Fibroblast of mammary gland (primary cell): ENCODE data around the gene C3orf70.

Experiments
- DNase-seq: peaks from one replicate; pipeline ENCODE4 v3.0.0-alpha.2; 2010; ENCODE audit warnings: low read depth
- H3K4me3 ChIP-seq: 2 replicates; pipeline ENCODE4 v1.5.1; 2011; ENCODE audit warnings: low read depth, mild to moderate bottlenecking, low read length, moderate library complexity; ENCODE audit not compliant: control insufficient read depth
- TF ChIP-seq, protein P1 (sequence below): conservative IDR thresholded peaks from 2 replicates; pipeline ENCODE4 v1.5.1; 2011; ENCODE audit warnings: low read depth, low read length, inconsistent platforms; ENCODE audit not compliant: control insufficient read depth, insufficient read depth

C3orf70 gene

DNA sequence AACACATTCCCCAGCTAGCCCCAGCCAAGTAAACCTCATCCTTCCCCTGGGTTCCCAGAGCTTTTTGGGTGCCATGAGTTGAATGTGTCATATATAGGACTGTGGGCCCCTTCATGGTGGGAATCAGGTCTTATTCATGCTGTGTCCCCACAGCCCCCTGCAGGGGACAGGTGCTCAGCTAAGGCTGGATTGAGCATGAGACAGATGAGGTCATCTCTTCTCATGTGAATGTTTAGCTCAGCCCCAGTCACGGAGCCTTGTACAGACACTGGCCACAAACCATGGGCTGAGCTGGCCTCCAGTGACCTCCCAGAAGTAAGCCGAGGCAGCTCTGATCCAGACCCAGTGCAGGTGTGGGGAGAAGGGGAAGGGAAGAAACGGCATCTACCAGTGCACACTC, 70.7 kb downstream of the C3orf70 start:
- no peak for DNase-seq
- TF ChIP-seq, protein P1, sequence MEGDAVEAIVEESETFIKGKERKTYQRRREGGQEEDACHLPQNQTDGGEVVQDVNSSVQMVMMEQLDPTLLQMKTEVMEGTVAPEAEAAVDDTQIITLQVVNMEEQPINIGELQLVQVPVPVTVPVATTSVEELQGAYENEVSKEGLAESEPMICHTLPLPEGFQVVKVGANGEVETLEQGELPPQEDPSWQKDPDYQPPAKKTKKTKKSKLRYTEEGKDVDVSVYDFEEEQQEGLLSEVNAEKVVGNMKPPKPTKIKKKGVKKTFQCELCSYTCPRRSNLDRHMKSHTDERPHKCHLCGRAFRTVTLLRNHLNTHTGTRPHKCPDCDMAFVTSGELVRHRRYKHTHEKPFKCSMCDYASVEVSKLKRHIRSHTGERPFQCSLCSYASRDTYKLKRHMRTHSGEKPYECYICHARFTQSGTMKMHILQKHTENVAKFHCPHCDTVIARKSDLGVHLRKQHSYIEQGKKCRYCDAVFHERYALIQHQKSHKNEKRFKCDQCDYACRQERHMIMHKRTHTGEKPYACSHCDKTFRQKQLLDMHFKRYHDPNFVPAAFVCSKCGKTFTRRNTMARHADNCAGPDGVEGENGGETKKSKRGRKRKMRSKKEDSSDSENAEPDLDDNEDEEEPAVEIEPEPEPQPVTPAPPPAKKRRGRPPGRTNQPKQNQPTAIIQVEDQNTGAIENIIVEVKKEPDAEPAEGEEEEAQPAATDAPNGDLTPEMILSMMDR = no peak
- no peak overlapping the region for H3K4me3 ChIP-seq

DNA sequence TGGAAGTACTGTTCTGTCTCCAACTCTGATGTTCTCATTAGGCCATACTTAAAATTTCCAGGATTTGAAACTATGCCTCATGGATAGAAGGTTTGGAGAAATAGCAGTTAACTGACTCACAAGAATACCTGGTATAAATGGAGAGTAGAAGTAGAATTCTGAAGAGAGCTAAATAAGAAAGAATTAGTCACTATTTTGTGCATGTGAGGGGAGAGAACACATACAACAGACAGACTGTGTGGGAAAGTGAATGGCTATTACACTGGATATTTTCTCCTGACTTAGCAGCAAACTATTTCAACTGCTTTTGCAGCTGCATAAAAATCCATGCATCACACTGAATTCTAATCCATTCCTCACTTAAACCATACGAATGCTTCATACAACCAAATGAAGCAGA, 71.3 kb downstream of the C3orf70 start:
- no peak for DNase-seq
- TF ChIP-seq, protein P1 = no peak
- H3K4me3 ChIP-seq = no peak overlapping the region

DNA sequence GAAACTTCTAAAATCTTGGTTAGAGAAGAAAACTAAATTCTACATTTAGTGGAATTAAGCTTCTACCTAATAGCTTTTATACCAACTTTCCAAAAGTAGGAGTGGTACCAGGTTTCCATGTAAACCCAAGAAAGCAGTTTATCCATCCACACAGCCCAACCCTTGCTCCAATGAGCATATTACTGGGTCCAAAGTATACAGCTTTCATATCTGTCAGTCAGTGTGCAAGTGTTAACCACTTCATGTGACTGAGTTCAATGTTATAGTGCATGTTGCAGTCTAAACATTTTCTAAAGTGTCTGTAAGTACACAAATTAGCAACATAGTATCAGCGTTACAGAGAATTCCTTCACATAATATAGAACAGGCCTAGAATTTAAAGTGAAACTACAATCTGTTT, 73.2 kb downstream of the C3orf70 start:
- TF ChIP-seq, protein P1 = no peak
- H3K4me3 ChIP-seq = no peak overlapping the region
- no peak for DNase-seq

DNA sequence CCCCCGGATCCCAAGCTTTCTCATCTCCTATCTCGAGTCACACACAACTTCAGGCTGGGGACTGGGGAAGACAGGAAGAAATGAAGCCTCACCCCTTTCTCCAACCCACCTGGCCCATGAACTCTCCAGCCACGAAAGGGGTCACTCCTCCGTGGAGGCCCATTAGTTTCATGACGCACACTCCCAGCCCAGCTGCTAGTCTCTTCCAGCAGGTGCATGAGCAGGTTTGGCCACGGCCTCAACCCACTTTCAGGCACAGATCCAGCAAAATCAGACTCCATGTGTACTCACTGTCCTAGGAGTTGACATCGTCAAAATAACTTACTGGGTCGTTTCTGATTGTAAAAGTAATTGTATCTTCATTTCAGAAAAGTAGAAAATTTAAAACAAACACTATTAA, 76.6 kb downstream of the C3orf70 start:
- H3K4me3 ChIP-seq = no peak overlapping the region
- DNase-seq = no peak
- TF ChIP-seq, protein P1 = no peak

DNA sequence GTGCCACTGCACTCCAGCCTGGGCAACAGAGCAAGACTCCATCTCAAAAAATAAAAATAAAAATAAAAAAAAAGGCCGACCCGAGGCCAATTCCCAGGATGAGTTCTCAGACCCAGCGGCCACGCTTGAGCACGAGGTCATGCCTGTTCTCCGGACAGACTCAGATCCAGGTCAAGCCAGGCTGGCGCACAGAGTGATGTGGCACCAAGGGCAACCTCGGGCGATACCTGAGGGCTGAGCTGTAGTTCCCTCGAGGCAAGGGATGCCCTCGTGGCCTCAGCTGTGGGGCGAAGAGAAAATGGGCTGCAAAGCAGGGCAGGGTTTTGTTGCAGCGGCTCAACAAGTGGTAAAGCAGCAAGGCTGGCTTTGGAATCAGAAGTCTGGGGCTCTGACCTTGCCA, 77.3 kb downstream of the C3orf70 start:
- H3K4me3 ChIP-seq = no peak overlapping the region
- DNase-seq = no peak
- TF ChIP-seq, protein P1 = no peak

DNA sequence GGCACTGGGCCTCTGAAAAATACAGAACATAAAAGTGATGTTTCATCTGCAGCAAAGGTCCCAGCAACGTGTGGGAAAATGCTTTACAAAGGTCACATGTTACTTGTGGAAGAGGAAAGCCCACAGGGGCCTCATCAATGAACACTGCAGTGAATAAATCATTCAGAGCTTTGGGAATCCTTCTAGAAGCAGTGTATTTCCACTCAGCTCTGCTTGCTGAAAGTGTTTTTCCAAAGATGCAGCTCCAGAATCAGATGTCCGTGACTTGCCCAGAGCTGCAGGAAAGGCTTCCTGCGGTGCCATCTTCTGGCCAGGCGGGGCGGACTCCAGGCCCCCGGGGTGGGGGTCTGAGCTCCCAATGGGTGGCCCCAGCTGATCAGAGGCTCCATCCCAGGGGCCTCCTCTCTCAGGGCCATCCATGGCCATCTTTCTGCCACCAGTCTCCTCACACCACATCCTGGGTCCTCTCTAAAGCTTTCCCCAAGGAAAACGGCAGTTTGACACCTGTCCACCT, 81.5 kb downstream of the C3orf70 start:
- H3K4me3 ChIP-seq = no peak overlapping the region
- DNase-seq = no peak
- TF ChIP-seq, protein P1 = no peak
